COR-L47 (cell line): ENCODE results near the gene BABAM2.
"Not testable (repeated sequence)": the region's sequence is repeated elsewhere in the genome, so short reads cannot be mapped to it uniquely, and the experiment has no call there.

Source experiments
- DNase-seq: peaks from one replicate; lab custom pipeline; 2025; lab: John Stamatoyannopoulos, UW

BABAM2 gene

GRCh38 chr2:27978761-27979160 lies 88.2 kb downstream of the BABAM2 start:
- not testable (repeated sequence) for DNase-seq

DNA sequence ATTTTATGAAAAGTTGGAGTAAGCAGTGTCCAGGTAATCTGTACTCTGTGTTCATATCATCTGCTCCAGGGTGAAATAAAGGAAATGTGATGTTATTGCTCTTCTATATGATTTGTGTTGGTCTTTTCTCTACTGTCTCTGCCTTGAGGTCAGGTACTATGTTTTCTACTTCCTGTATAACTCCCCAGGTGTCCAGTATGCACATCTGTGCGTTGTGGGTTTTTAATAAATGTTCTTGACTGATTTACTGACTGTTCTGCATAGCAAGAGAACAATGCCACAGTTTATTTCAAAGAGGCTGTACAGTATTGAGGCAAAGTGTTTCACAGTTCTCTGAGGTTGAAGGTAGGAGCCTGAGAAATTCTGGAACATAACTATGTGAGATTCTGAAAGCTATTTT lies 89.7 kb downstream of the BABAM2 start:
- DNase-seq = no peak

DNA sequence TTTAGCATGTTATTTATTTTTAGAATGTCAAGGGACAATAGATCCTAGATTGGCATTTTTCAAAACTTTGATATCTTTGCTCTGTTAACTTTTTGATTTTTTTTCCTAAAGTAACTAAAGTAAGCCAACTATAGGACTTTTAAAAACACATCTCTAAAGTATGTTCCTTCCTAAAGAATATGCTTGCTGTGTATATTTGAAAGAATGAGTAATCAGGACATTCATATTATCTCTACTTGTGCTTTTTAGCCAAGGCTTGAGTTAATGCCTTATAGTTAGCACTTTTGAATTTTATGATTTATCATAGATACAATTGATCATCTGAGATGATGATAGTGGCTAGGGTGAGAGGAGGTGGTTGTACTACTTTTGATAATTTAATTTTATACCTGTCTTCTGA lies 93.6 kb downstream of the BABAM2 start:
- DNase-seq = no peak

DNA sequence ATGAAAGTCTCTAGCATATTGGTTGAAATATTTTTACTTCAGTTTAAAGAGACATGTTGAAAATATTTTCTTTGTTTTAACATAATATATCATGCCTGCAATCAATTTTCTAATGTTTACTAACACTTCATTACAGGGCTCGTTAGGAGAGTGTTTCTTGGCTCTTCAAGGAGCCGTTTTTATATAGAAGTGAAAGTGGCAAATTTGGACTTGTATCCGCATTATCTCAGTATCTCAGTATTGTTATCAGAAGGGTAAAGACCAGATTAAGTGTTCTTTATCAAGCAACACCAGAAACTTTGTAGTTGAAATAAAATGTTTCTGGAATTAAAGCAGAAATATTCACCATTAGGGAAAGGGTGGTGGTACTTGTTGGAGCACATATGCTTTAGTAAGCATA lies 97.8 kb downstream of the BABAM2 start:
- no peak for DNase-seq

DNA sequence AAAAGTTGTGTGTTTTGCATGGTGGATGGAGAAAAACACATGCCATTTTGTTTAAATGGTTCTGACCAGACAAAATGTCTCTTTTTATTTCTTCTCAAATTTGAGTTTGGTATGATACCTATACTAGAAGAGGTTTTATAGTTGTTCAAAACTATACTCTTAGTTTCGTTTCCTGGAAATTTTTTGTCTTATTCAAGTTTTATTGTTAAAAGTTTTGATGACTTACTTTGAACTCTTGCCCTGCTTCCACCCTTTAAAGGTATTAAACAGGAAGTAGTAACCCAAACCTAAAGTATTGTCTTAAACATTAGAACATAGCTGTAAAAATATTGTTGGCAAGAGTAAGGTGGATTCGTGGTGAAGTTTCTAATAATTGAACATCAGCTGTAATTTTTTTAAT lies 98.2 kb downstream of the BABAM2 start:
- no peak for DNase-seq

DNA sequence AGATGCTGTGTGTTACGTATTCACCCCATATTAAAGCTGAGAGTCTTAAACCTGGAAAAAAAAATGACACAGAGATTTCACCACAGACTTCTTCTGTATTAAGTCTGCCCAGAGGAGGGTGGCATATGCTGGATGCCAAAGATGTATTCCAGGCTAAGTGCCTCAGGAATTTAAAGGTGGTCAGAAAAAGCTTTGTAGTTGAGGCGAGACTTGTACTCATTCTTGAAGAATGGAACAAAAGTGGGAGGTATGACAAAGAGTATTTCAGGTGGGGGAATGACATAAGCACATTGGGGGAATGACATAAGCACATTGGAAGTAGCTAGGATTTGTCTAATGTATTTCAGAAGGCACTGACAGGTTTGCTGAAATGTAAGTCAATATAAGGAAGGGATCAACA lies 98.6 kb downstream of the BABAM2 start:
- no peak for DNase-seq

DNA sequence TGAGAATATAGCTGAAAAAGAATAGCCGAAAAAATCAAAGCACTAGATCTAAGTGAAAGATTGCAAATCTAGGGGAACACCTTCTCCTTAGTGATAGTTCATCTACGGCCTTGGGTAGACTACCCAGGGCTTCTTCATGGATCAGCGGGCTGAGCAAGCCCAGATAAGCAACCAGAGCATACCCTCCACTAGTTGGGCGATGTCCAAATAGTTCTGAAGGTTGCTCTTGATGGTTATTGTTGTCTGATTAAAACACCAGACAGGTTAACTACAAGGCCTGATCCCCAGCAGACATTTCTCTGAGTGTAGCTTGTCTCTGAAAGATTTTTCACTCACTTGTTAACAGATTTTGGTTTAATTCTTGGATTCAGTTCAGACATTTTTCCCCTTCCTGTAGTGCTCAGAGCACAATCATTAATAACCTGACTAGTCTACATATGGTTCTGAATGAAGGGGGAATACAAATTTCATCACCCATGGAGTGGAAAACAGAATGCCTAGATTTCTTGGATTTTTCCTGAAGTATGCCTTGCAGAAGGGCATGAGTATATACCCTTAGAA lies 99.6 kb downstream of the BABAM2 start:
- DNase-seq = no peak

GRCh38 chr2:27991146-27991545 lies 100.6 kb downstream of the BABAM2 start:
- no peak for DNase-seq

DNA sequence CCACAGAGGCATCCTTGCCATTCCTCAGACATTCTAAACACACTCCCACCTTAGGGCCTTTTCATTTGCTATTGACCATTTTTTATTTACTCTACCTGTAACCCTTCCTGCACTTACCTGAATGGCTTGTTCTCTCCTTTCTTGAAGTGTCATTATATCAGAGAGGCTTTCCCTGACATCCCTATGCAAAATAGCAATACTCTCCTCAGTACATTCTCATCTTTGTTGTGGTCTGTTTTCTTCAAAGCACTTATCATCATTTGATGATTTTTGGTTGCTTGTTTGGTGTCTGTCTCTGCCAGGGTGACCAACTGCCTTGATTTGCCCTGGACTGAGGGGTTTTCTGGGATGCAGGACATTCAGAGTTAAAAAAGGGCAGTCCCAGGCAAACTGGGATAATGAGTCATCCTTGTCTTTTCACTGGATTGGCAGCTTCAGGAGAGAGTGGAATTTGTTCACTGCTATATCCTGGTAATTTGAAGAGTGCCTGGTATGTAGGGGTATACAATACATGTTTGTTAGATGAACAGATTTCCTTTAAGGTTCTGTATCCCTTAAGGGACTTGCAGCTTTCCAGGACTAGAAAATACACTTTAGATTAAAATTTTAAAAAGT lies 102.4 kb downstream of the BABAM2 start:
- DNase-seq = no peak

DNA sequence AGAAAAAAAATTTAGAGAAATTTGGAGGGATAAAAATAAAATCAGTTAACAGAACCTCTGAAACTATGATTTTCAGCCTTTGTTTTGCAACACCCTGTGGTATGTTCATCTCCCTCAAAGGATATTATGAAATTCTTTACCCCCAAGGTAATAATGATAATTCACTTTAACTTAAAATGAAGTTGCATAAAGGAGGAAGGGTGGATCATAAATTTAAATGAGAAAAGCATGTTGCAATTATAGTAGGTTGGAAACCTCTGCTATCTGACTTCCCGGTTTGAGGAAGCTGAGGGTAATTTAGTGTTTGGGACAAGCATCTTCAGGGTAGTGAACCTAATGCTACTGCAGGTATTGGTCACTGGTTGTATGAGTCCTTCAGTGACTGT lies 102.9 kb downstream of the BABAM2 start:
- no peak for DNase-seq

- no peak for DNase-seq
Observed at GRCh38 chr2:27993950-27994728, 103.6 kb downstream of the BABAM2 start.

GRCh38 chr2:27996156-27996922 lies 105.8 kb downstream of the BABAM2 start:
- no peak for DNase-seq

GRCh38 chr2:28000287-28000686 lies 109.8 kb downstream of the BABAM2 start:
- DNase-seq = no peak

- DNase-seq = no peak
Observed at GRCh38 chr2:28002181-28002580, 111.7 kb downstream of the BABAM2 start.

- DNase-seq = no peak
Observed at GRCh38 chr2:28004086-28004485, 113.6 kb downstream of the BABAM2 start.

GRCh38 chr2:28009732-28010131 lies 119.2 kb downstream of the BABAM2 start:
- no peak for DNase-seq

DNA sequence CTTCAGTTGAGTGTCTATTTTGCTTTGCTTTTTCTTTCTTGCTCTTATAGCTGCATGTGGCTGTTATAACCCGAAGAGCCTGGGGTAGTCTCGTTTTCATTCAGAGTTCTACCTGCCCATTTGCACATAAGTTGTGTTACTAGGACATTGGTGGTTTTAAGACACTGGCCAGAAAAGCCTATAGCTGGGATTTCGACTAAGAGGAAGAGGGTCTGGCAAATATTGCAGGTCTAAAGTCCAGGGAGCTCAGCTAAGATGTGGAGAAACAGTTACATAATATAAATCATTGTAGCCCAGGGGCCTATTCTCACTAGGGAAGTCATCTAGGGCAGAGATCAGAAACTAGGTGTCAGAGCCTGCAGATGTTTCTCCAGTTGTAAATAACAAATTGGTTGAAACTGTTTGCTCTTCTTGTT lies 120.8 kb downstream of the BABAM2 start:
- no peak for DNase-seq

- not testable (repeated sequence) for DNase-seq
Observed at GRCh38 chr2:28018474-28018873, 127.9 kb downstream of the BABAM2 start.

- DNase-seq = not testable (repeated sequence)
Observed at GRCh38 chr2:28019521-28019920, 129.0 kb downstream of the BABAM2 start.

- no peak for DNase-seq
Observed at GRCh38 chr2:28021898-28022297, 131.4 kb downstream of the BABAM2 start.

GRCh38 chr2:28025123-28025522 lies 134.6 kb downstream of the BABAM2 start:
- no peak for DNase-seq

DNA sequence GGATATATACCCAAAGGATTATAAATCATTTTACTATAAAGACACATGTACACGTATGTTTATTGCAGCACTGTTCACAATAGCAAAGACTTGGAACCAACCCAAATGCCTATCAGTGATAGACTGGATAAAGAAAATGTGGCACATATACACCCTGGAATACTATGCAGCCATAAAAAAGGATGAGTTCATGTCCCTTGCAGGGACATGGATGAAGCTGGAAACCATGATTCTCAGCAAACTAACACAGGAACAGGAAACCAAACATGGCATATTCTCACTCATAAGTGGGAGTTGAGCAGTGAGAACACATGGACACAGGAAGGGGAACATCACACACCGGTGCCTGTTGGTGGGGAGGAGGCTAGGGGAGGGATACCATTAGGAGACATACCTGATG lies 135.7 kb downstream of the BABAM2 start:
- not testable (repeated sequence) for DNase-seq

- no peak for DNase-seq
Observed at GRCh38 chr2:28028025-28028424, 137.5 kb downstream of the BABAM2 start.
